A673 (cell line): ENCODE results near the gene SMIM20. TPM values are rescaled to one million over a fixed set of nuclear protein-coding genes. Genes with fewer than 3 reads are reported as not detected.

Experiments used
- BruUV-seq: library from RNA; stranded (reverse); fragments of 400-500 nt; replicated peaks from 2 replicates; lab custom pipeline; 2021; lab: Mats Ljungman, UMichigan
- CTCF ChIA-PET: fragments of 300-600 bp; sonication (Branson Sonifier 250); formaldehyde crosslinking; loops from one replicate; lab custom pipeline; 2022; ENCODE audit warnings: antibody characterized with exemption; lab: Charles Lee
- POLR2A ChIA-PET: fragments of 300-600 bp; sonication (Branson Sonifier 250); formaldehyde crosslinking; loops from one replicate; lab custom pipeline; 2022; ENCODE audit warnings: antibody characterized with exemption; ENCODE audit not compliant: low non-redundant PET; lab: Charles Lee
- DNase-seq: peaks from one replicate; pipeline ENCODE4 v3.0.0-alpha.2; 2015; ENCODE audit warnings: low spot score
- H3K27ac ChIP-seq: fragments of 200-600 bp; sonication (generic); 2 replicates; pipeline ENCODE4 v1.5.1; 2016; ENCODE audit warnings: mixed run types, low read depth, mild to moderate bottlenecking, mixed read lengths, antibody characterized with exemption, low read length; ENCODE audit not compliant: poor library complexity, severe bottlenecking
- H3K27me3 ChIP-seq: fragments of 200-600 bp; sonication (generic); replicated peaks from 2 replicates; pipeline ENCODE4 v1.6.1; 2017; ENCODE audit warnings: mixed run types, low read depth, mild to moderate bottlenecking, mixed read lengths, antibody characterized with exemption, low read length; ENCODE audit not compliant: insufficient read depth, poor library complexity
- H3K36me3 ChIP-seq: fragments of 200-600 bp; sonication (generic); 2 replicates; pipeline ENCODE4 v1.6.1; 2016; ENCODE audit warnings: mixed run types, mild to moderate bottlenecking, mixed read lengths, antibody characterized with exemption, low read length; ENCODE audit not compliant: insufficient read depth, poor library complexity, severe bottlenecking
- H3K4me1 ChIP-seq: fragments of 200-600 bp; sonication (generic); 2 replicates; pipeline ENCODE4 v1.6.1; 2017; ENCODE audit warnings: mixed run types, mild to moderate bottlenecking, mixed read lengths, antibody characterized with exemption, low read length; ENCODE audit not compliant: insufficient read depth, poor library complexity, severe bottlenecking
- H3K4me3 ChIP-seq: fragments of 200-600 bp; sonication (generic); 2 replicates; pipeline ENCODE4 v1.5.1; 2016; ENCODE audit warnings: low read depth, mixed run types, mild to moderate bottlenecking, mixed read lengths, low read length; ENCODE audit not compliant: poor library complexity, severe bottlenecking
- H3K9me3 ChIP-seq: fragments of 200-600 bp; sonication (generic); 2 replicates; pipeline ENCODE4 v1.6.1; 2016; ENCODE audit warnings: mixed run types, low read depth, mild to moderate bottlenecking, mixed read lengths, antibody characterized with exemption, low read length; ENCODE audit not compliant: poor library complexity, severe bottlenecking
- EZH2 ChIP-seq: fragments of 200-600 bp; sonication (generic); IDR thresholded peaks from 2 replicates; pipeline ENCODE4 v1.6.1; 2017; ENCODE audit warnings: borderline replicate concordance, low read depth, mild to moderate bottlenecking, mixed read lengths, antibody characterized with exemption, low read length; ENCODE audit not compliant: poor library complexity, severe bottlenecking
- intact Hi-C: fragments of 100-400 bp; cut with micrococcal nuclease; formaldehyde crosslinking; loops from one replicate; pipeline ENCODE4 v1.10.0; 2022; ENCODE audit not compliant: unreplicated experiment
- total RNA-seq: library from RNA; stranded (reverse); gene quantifications from 2 replicates; pipeline ENCODE4 v1.2.3, GENCODE V29; 2021
- TF ChIP-seq, protein P1 (sequence below): fragments of 300-800, 200-600 bp; sonication (generic); conservative IDR thresholded peaks from 2 replicates; pipeline ENCODE4 v1.5.1; 2017; ENCODE audit warnings: low read depth, mild to moderate bottlenecking, antibody characterized with exemption, low read length, moderate library complexity, mixed read lengths

SMIM20 gene
- total RNA-seq, 1 experiment from 2014 or later: 25.2 TPM

DNA sequence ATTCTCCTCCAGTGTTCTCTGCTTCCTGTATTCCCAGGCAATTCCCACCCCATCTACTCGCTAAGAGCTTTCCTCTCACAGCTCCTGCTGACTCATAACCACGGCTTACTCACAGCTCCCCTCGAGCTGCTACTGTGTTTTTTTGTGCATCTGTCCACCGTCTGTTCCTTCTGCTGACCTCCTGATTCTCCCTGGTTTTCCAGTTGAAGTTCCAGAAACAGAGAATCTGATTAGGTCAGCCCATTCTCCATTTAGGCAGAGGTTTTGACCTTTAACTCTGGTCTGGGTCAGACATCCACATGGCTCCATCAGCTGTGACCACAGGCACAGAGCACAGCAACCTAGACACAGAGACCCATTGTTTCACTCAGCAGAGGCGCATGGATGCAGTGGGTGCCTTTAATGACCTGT lies 5.5 kb upstream of the SMIM20 start:
- intact Hi-C loops: no loop called here
- no peak overlapping the region for H3K4me3 ChIP-seq
- H3K36me3 ChIP-seq: no peaks in the 10 kb centered on the region
- ChIA-PET CTCF (no interaction called here), POLR2A (interaction anchor here (0.6 kb wide), 1 partner anchor 11 kb away, joined by 5 read pairs; no protein-coding TSS in a partner anchor)
- DNase-seq: peak; percentile 60
- no TSS peak for BruUV-seq
- H3K27ac ChIP-seq: no peak overlapping the region
- H3K4me1 ChIP-seq: peaks cover 9% of the 10 kb centered on the region
- H3K9me3 ChIP-seq: no peaks in the 10 kb centered on the region
- TF ChIP-seq, protein P1, sequence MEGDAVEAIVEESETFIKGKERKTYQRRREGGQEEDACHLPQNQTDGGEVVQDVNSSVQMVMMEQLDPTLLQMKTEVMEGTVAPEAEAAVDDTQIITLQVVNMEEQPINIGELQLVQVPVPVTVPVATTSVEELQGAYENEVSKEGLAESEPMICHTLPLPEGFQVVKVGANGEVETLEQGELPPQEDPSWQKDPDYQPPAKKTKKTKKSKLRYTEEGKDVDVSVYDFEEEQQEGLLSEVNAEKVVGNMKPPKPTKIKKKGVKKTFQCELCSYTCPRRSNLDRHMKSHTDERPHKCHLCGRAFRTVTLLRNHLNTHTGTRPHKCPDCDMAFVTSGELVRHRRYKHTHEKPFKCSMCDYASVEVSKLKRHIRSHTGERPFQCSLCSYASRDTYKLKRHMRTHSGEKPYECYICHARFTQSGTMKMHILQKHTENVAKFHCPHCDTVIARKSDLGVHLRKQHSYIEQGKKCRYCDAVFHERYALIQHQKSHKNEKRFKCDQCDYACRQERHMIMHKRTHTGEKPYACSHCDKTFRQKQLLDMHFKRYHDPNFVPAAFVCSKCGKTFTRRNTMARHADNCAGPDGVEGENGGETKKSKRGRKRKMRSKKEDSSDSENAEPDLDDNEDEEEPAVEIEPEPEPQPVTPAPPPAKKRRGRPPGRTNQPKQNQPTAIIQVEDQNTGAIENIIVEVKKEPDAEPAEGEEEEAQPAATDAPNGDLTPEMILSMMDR: no peak
- no peak for TF ChIP-seq EZH2
- H3K27me3 ChIP-seq: no peaks in the 10 kb centered on the region

DNA sequence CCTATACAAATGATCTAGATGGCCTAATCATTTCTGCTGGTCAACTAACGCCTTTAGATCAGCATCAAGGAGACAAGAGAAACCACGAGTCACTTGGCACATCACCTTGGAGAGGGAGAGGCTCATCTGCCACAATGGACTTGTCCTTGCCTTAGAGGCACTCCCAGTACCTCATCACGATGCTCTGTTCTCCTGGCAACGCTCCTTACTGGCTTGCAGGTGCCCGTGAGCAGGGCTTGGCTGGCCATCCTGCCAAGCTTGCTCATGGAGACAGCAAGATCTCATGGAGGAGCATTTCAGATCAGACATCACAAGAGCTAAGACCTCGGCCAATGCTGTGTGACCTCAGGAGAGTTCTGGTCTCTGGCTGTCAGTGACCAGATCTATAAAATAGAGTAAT lies 2.7 kb upstream of the SMIM20 start:
- CTCF ChIA-PET: no interaction called here
- BruUV-seq: no TSS peak
- peaks cover 8% of the 10 kb centered on the region for H3K4me1 ChIP-seq
- intact Hi-C loops: loop anchor here (5.0 kb wide), 1 partner anchor 49 kb away; the partner anchor contains the start of gene SEL1L3
- TF ChIP-seq, protein P1: no peak
- no peak for TF ChIP-seq EZH2
- POLR2A ChIA-PET: no interaction called here
- no peak for DNase-seq
- H3K27me3 ChIP-seq: no peaks in the 10 kb centered on the region
- H3K36me3 ChIP-seq: no peaks in the 10 kb centered on the region
- H3K27ac ChIP-seq: no peak overlapping the region
- no peak overlapping the region for H3K4me3 ChIP-seq
- no peaks in the 10 kb centered on the region for H3K9me3 ChIP-seq

DNA sequence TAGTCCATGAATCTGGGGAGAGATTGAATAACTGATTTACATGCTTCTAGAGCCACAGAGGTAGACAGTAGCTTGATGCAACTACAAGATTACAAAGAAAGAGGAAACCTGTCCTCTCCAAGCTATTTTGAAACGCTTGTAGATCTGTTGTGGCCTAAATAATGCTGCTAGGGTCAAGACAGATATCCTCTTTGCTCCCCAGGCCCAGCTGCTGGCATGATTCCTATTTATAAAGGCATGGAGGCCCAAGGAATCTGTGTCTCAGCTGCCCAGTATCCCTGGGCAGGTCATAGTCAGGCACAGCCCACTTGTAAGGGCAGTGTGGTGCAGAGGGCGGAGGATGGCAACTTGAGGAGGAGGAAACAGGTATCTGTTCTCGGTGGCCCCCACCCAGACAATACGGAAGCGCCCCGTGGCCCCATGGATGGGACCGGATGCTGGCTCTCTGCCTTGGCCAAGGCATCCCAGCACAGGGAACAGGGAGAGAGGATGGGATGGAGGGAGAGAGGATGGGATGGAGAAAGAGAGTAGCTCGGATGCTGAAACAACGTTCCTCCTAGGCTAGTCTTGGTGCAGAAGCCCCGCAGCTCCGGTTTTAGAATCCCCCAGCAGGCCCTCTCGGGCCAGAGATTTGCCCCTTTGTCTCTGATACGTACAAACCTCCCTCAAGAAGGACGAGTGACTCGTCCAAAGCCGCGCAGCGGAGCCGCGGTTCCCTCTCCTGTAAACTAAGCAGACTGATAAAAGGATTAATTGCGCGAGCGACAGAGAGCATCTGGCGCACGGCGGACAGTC lies 767 bp upstream of the SMIM20 start:
- DNase-seq: no peak
- CTCF ChIA-PET: interaction anchor here (0.6 kb wide), 1 partner anchor 30 kb away, joined by 4 read pairs; no protein-coding TSS in a partner anchor
- Histone ChIP-seq H3K27me3 (no peaks in the 10 kb centered on the region), H3K27ac (peak overlapping the region; percentile 48), H3K36me3 (no peaks in the 10 kb centered on the region), H3K4me1 (peaks cover 8% of the 10 kb centered on the region), H3K4me3 (peak overlapping the region; percentile 68), H3K9me3 (no peaks in the 10 kb centered on the region)
- POLR2A ChIA-PET: interaction anchor here (0.6 kb wide), 1 partner anchor 10 kb away, joined by 3 read pairs; no protein-coding TSS in a partner anchor
- intact Hi-C loops: loop anchor here (5.0 kb wide), 1 partner anchor 51 kb away; the partner anchor contains the start of gene SEL1L3
- BruUV-seq: TSS peak; percentile 90
- no peak for TF ChIP-seq EZH2
- TF ChIP-seq, protein P1: no peak
